ENCODE measurements around the gene GABBR2.

GRCh38 chr9:98751210-98751609 is 42.5 kb upstream of the GABBR2 start:
- no peak for TF ChIP-seq POLR2A (IDR thresholded peaks at IDR 0.05)
- TF ChIP-seq CTCF (IDR thresholded peaks at IDR 0.05), result no peak
- TF ChIP-seq POLR2AphosphoS5 (IDR thresholded peaks at IDR 0.05), result no peak

Data from suprapubic skin (tissue), 4 donors.